Upper lobe of left lung (tissue), 4 donors: ENCODE measurements around the gene FAM236B.
"Not testable (repeated sequence)": the region's sequence is repeated elsewhere in the genome, so short reads cannot be mapped to it uniquely, and the experiment has no call there.

Experiments
- CTCF ChIP-seq, 6 experiments: fragments of 450-650 bp in 4 of 6; fragments of 200-600 bp in 2 of 6; sonication (generic) in 2 of 6; IDR thresholded peaks; one replicate each; pipeline ENCODE4 v1.5.1; 2016 to 2019; ENCODE audit warnings: antibody characterized with exemption in 6 of 6
- EP300 ChIP-seq, 4 donors: sonication (generic); formaldehyde crosslinking; IDR thresholded peaks; one replicate each; pipeline ENCODE4 v1.5.1; 2017; ENCODE audit warnings: antibody characterized with exemption in 4 of 4, control low read depth in 2 of 4
- POLR2A ChIP-seq, 4 donors: fragments of 450-650 bp; IDR thresholded peaks; one replicate each; pipeline ENCODE4 v1.5.1; 2016 to 2017; ENCODE audit warnings: antibody characterized with exemption in 4 of 4, mild to moderate bottlenecking in 2 of 4
- POLR2AphosphoS5 ChIP-seq, 2 donors: sonication (generic); formaldehyde crosslinking; IDR thresholded peaks; one replicate each; pipeline ENCODE4 v1.5.1; 2017; ENCODE audit warnings: antibody characterized with exemption in 2 of 2

- not testable (repeated sequence) for TF ChIP-seq POLR2A, CTCF, EP300, POLR2AphosphoS5 (IDR thresholded peaks at IDR 0.05)
Measured at GRCh38 chrX:72745546-72745945, 36.9 kb downstream of the FAM236B start.
